ENCODE results near the gene RFX5. TPM values are rescaled to one million over a fixed set of nuclear protein-coding genes. Genes with fewer than 3 reads are reported as not detected.

The RFX5 gene
- total RNA-seq, 1 donor from 2014 or later = 69.2 TPM

GRCh38 chr1:151344291-151344690 is 2.8 kb downstream of the RFX5 start:
- DNase-seq = no peak
- H3K36me3 Mint-ChIP-seq (ENCODE audit: low read depth) = peaks cover 47% of the 10 kb centered on the region
- no peak overlapping the region for H3K4me3 Mint-ChIP-seq
- no peaks in the 10 kb centered on the region for H3K27me3 Mint-ChIP-seq
- intact Hi-C loops (cut with micrococcal nuclease) = no loop called here
- H3K9me3 Mint-ChIP-seq = no peaks in the 10 kb centered on the region
- H3K4me1 Mint-ChIP-seq = peaks cover 46% of the 10 kb centered on the region
- peak overlapping the region; percentile 29 for H3K27ac Mint-ChIP-seq

GRCh38 chr1:151343587-151343986 is 3.5 kb downstream of the RFX5 start:
- peak overlapping the region; percentile 31 for H3K27ac Mint-ChIP-seq
- H3K4me3 Mint-ChIP-seq = no peak overlapping the region
- H3K4me1 Mint-ChIP-seq = peaks cover 46% of the 10 kb centered on the region
- H3K9me3 Mint-ChIP-seq = no peaks in the 10 kb centered on the region
- H3K27me3 Mint-ChIP-seq = no peaks in the 10 kb centered on the region
- DNase-seq = no peak
- intact Hi-C loops (cut with micrococcal nuclease) = no loop called here
- H3K36me3 Mint-ChIP-seq (ENCODE audit: low read depth) = peaks cover 47% of the 10 kb centered on the region

GRCh38 chr1:151342569-151342968 is 4.5 kb downstream of the RFX5 start:
- Mint-ChIP-seq H3K27me3 (no peaks in the 10 kb centered on the region), H3K4me3 (no peak overlapping the region), H3K36me3 (ENCODE audit: low read depth) (peaks cover 47% of the 10 kb centered on the region), H3K27ac (peak overlapping the region; percentile 31), H3K4me1 (peaks cover 40% of the 10 kb centered on the region), H3K9me3 (no peaks in the 10 kb centered on the region)
- no peak for DNase-seq
- intact Hi-C loops (cut with micrococcal nuclease) = no loop called here

DNA sequence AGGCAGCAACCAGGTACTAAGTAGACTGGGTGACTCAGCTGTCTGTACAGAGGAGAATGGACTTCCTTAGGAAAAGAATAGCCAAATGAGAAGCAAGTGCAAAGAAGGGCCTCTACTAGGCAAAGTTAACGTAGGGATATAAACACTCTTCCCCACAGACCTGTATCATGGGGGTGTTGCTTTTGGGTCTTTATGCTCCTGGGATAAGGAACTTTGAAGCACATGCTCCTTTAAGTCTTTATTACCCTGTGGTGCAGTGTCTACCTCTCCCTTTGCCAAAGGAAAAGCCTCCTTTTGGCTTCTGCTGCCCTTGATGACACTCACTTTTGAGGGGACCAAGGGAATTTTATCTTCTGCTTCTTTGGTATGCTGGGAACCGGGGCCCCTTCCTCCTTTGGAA is 5.0 kb downstream of the RFX5 start:
- Mint-ChIP-seq H3K36me3 (ENCODE audit: low read depth) (peaks cover 43% of the 10 kb centered on the region), H3K4me1 (peaks cover 34% of the 10 kb centered on the region), H3K4me3 (no peak overlapping the region), H3K27me3 (no peaks in the 10 kb centered on the region), H3K27ac (peak overlapping the region; percentile 31), H3K9me3 (no peaks in the 10 kb centered on the region)
- no peak for DNase-seq
- intact Hi-C loops (cut with micrococcal nuclease) = no loop called here

GRCh38 chr1:151340870-151341754 is 5.9 kb downstream of the RFX5 start:
- Mint-ChIP-seq H3K4me1 (peaks cover 26% of the 10 kb centered on the region), H3K27me3 (no peaks in the 10 kb centered on the region), H3K4me3 (no peak overlapping the region), H3K36me3 (ENCODE audit: low read depth) (peaks cover 37% of the 10 kb centered on the region), H3K27ac (peak overlapping the region; percentile 73), H3K9me3 (no peaks in the 10 kb centered on the region)
- DNase-seq = peak; percentile 88
- intact Hi-C loops (cut with micrococcal nuclease) = loop anchor here (1.0 kb wide), 1 partner anchor 41 kb away; no protein-coding TSS in a partner anchor

DNA sequence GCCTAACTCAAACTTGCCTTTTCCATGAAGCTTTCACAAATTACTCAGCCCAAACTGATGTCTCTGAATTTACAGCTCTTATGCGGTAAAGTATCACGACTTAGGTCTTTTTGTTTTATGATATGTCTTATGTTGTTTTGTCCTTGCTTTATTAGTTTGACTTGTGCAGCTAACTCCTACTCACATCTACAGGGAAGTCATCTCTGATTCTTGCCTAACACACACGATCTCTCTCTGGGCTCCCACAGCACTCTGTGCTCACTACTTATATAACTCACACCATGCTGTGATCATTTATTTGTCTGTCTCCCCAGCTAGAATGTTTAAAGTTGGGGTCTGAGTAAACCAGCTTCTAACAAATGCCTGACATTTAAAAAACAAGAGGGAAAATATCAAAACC is 10.5 kb downstream of the RFX5 start:
- no peak for DNase-seq
- Mint-ChIP-seq H3K4me3 (no peak overlapping the region), H3K36me3 (ENCODE audit: low read depth) (peaks cover 5% of the 10 kb centered on the region), H3K27me3 (no peaks in the 10 kb centered on the region), H3K4me1 (peaks cover 8% of the 10 kb centered on the region), H3K9me3 (no peaks in the 10 kb centered on the region), H3K27ac (no peak overlapping the region)
- intact Hi-C loops (cut with micrococcal nuclease) = no loop called here

DNA sequence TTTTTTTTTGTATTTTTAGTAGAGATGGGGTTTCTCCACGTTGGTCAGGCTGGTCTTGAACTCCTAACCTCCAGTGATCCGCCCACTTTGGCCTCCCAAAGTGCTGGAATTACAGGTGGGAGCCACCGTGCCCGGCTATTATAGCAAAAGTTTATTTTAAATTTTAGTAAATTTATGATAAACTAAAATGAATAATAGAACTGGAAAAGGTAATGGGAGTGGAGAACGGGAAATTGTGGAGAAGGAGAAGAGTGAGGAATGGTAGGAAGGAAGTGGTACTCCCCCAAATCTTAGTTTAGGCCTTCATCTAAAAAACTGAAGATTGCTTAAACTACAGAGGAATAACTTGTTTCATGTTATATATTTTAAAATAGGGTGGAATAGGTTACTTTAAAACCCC is 12.2 kb downstream of the RFX5 start:
- H3K4me1 Mint-ChIP-seq = peaks cover under 1% of the 10 kb centered on the region
- DNase-seq = no peak
- no peaks in the 10 kb centered on the region for H3K27me3 Mint-ChIP-seq
- intact Hi-C loops (cut with micrococcal nuclease) = no loop called here
- H3K27ac Mint-ChIP-seq = no peak overlapping the region
- H3K9me3 Mint-ChIP-seq = no peaks in the 10 kb centered on the region
- H3K36me3 Mint-ChIP-seq (ENCODE audit: low read depth) = peaks cover under 1% of the 10 kb centered on the region
- H3K4me3 Mint-ChIP-seq = no peak overlapping the region

- peak overlapping the region; percentile 95 for H3K4me3 Mint-ChIP-seq
- DNase-seq = no peak
- H3K4me1 Mint-ChIP-seq = peaks cover 26% of the 10 kb centered on the region
- H3K27ac Mint-ChIP-seq = peak overlapping the region; percentile 97
- H3K9me3 Mint-ChIP-seq = no peaks in the 10 kb centered on the region
- intact Hi-C loops (cut with micrococcal nuclease) = loop anchor here (2.0 to 5.0 kb wide), 4 partner anchors 17 to 131 kb away; partner anchors contain the start of genes PIP5K1A and RFX5
- peaks cover 21% of the 10 kb centered on the region for H3K36me3 Mint-ChIP-seq (ENCODE audit: low read depth)
- H3K27me3 Mint-ChIP-seq = no peaks in the 10 kb centered on the region
These were observed 19.0 kb downstream of the RFX5 start for GRCh38 chr1:151327903-151328674.

DNA sequence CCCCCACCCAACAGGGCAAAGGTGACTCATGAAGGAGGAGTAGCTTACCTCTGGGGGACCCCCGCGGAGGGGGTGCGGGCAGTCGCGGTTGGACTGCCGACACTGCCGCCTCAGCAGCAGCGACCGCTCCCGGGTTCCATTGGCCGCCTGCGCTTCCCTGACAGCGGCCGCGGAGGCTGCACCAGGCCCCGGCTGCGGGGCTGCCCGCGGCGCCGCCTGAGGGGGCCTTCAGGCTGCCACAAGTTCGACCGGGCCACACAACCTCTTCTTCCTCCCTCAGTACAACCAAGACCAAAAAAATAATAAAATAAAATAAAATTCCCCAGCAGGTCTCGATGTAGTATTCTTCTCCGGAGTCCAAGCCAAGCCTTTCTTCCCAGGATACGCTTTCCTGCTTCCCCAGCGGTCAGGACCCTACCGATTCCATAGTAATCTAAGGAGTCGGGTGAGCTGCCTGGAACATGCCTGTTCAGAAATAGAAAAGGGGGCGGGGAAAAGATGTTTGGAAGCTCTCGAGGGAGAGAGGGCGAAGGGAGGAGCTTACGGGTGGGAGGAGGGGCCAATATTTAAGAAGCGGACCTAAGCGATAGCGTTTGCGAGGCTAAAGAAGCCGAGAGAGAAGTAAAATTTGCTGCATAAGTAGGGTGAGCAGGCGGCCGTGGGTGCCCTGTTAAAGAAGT is 19.7 kb downstream of the RFX5 start, which contains the start of gene PI4KB:
PI4KB (minus strand) TSS at position 194 of the 680 bp plus-strand sequence. CDS start 10,935 bp downstream, outside the sequence.
- peaks cover 26% of the 10 kb centered on the region for H3K36me3 Mint-ChIP-seq (ENCODE audit: low read depth)
- peak; percentile 97 for DNase-seq
- H3K27ac Mint-ChIP-seq = peak within 1 kb of the TSS; percentile 97
- intact Hi-C loops (cut with micrococcal nuclease) = loop anchor here (2.0 to 5.0 kb wide), 4 partner anchors 17 to 130 kb away; partner anchors contain the start of genes PIP5K1A and RFX5
- no peaks in the 10 kb centered on the region for H3K27me3 Mint-ChIP-seq
- peaks cover 28% of the 10 kb centered on the region for H3K4me1 Mint-ChIP-seq
- no peaks in the 10 kb centered on the region for H3K9me3 Mint-ChIP-seq
- H3K4me3 Mint-ChIP-seq = peak within 1 kb of the TSS; percentile 95

DNA sequence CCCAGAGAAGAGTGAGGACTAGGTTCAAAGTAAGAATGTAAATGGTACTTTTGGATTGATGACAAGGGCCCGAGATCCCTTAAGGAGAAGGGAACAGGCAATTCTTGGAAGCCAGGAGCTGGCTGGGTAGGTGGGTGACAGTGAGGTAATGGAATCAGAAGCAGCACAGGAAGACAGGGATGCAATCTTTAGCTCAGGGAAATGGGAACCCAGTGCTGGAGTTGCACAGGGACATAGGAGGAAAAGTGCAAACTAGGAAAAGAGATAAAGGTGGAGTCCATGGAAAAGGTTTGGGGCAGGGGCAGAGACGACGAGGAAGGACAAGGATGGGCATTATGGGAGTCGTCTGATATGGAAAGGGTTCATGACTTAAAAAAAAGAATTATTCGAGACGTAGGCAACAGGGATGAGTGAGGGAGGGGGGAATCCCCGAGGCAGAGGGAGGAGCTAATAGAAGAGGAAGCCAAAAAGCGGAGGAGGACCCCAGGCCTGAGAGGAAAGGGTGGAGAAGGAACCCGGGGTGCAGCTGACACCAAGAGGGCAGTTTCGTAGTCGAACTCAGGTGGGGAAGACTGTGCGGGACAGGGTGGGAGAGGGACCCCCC is 20.3 kb downstream of the RFX5 start:
- Mint-ChIP-seq H3K9me3 (no peaks in the 10 kb centered on the region), H3K4me1 (peaks cover 33% of the 10 kb centered on the region), H3K36me3 (ENCODE audit: low read depth) (peaks cover 32% of the 10 kb centered on the region), H3K4me3 (peak overlapping the region; percentile 95), H3K27me3 (no peaks in the 10 kb centered on the region), H3K27ac (peak overlapping the region; percentile 94)
- DNase-seq = peak; percentile 85
- intact Hi-C loops (cut with micrococcal nuclease) = loop anchor here (2.0 to 5.0 kb wide), 4 partner anchors 16 to 129 kb away; partner anchors contain the start of genes PIP5K1A and RFX5

DNA sequence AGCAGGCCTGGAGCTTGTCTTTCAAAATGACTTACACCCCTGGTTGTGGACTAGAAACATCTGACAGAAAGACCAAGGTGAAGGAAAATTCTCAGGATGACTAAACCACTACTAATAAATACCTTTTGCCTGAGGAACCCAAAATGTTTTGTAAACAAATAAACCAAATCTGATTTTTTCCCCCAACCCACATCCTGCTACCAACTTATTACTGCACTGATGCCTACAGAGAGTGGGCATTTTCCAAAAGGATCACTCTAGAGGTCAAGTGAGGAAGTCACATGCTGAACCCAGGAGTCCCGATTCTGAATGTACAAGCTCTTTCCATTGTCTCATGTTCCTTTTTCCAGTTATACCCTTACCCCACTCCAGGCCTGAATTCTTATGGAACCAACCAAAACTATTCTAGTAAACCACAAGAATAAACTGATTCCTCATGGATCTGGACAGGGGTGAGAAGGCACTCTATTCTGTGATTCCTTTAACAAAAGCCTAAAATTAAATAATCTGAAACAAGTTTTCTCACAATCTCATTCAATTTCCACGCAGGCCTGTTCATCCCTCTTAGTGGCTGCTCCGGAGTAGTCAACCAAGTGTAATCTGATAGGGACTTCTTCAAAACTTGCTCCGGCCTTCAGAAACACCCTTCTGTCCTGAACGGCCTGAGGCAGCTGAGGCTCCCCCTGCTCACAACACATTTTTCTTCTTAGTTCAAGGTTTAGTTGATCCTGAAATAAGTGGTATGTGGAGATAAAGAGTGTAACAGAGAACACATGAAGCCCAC is 21.2 kb downstream of the RFX5 start:
- intact Hi-C loops (cut with micrococcal nuclease) = loop anchor here (2.0 to 5.0 kb wide), 4 partner anchors 15 to 129 kb away; partner anchors contain the start of genes PIP5K1A and RFX5
- Mint-ChIP-seq H3K9me3 (no peaks in the 10 kb centered on the region), H3K4me1 (peaks cover 33% of the 10 kb centered on the region), H3K4me3 (peak overlapping the region; percentile 95), H3K27ac (peak overlapping the region; percentile 94), H3K27me3 (no peaks in the 10 kb centered on the region), H3K36me3 (ENCODE audit: low read depth) (peaks cover 34% of the 10 kb centered on the region)
- DNase-seq = no peak

- Mint-ChIP-seq H3K4me1 (peaks cover 33% of the 10 kb centered on the region), H3K36me3 (ENCODE audit: low read depth) (peaks cover 40% of the 10 kb centered on the region), H3K27ac (peak overlapping the region; percentile 37), H3K9me3 (no peaks in the 10 kb centered on the region), H3K27me3 (no peaks in the 10 kb centered on the region), H3K4me3 (peak overlapping the region; percentile 95)
- DNase-seq = no peak
- intact Hi-C loops (cut with micrococcal nuclease) = loop anchor here (5.0 kb wide), 1 partner anchor 128 kb away; the partner anchor contains the start of gene PIP5K1A
These were observed 21.8 kb downstream of the RFX5 start for GRCh38 chr1:151325231-151325630.

Measured in activated CD4-positive, alpha-beta T cell treated with anti-CD3 and anti-CD28 coated beads, Interleukin-2, amount 10 ng/mL, durations not matched to agents 24 days and 14 days (primary cell).